ENCODE results near the gene VDAC1. TPM values are rescaled to one million over a fixed set of nuclear protein-coding genes. Genes with fewer than 3 reads are reported as not detected.

The VDAC1 gene
- total and polyA plus RNA-seq, 2 of the 8 experiments (the other 6 are each of a cell fraction or from before 2014, with no cell fraction given): 111 to 301 TPM

DNA sequence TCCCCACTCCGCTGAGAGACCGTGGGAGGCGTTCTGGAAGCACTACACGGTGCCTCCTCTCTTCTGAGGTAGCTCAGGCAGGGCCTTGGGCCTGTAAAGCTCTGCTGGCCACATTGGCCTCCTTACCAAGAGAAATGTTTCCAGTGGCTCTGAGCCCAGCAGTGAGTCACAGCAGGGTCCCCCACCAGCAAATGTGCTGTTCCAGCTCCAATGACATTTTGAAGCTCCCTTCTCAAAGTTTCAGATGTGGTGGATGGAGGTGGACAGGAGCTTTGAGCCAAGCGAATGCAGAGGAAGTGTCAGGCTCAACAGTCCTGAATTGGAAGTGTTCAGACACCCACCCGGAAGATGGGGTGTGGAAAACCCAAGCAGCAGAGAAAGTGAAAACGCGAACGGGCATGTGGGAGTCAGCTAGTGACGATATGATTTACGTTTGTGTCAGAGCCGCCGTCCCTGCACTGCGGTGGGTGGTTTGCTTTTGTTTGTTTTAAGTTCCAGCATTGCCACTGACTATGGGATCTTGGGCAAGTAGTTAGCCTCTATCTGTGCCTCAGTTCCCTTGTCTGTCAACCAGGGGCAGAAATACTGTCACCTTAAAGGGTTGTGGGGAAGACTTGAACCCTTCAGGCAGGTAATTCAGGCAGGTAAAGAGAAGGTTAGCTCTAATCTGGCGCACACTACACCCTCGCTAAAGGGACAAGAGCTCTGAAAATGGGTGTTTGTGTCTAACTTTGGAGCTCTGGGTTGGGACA is 74.5 kb downstream of the VDAC1 start:
- Histone ChIP-seq H2BK12ac (ENCODE audit: low read depth, low read length) (no peak overlapping the region), H3K4me1 (replicated peaks in 1 of 4; ENCODE audit: control insufficient read depth in 3 of 4, insufficient read depth in 4 of 4, low read length in 3 of 4) (no peaks in the 10 kb centered on the region; a peak in 3 of 7 replicates), H3K18ac (ENCODE audit: extremely low read depth, low read length) (no peak overlapping the region), H2BK20ac (ENCODE audit: low read length) (no peak overlapping the region), H4K20me1 (replicated peaks in 1 of 2; ENCODE audit: control insufficient read depth in 1 of 2, insufficient read depth in 2 of 2, low read length in 2 of 2) (no peaks in the 10 kb centered on the region), H3K27me3 (replicated peaks in 1 of 4; ENCODE audit: control insufficient read depth in 3 of 4, extremely low read depth in 1 of 4, insufficient read depth in 3 of 4, low read length in 3 of 4) (no peaks in the 10 kb centered on the region; a peak in 1 of 7 replicates), H3K79me2 (ENCODE audit: control insufficient read depth in 1 of 2, insufficient read depth in 2 of 2, low read length in 2 of 2) (no peaks in the 10 kb centered on the region), H3K14ac (ENCODE audit: insufficient read length) (no peak overlapping the region), H3K56ac (replicated peaks; ENCODE audit: insufficient read length, low read depth, low read length) (no peak overlapping the region), H2BK5ac (ENCODE audit: low read depth, low read length) (no peak overlapping the region), H3K9ac (replicated peaks in 1 of 4; ENCODE audit: extremely low read depth in 1 of 4, low read depth in 3 of 4, low read length in 3 of 4) (no peak overlapping the region), H3K23me2 (ENCODE audit: low read depth, low read length) (peaks cover 2% of the 10 kb centered on the region; the same call in 1 of the 2 replicates), H2AK5ac (ENCODE audit: low read depth, low read length) (no peak overlapping the region), H3K27ac (ENCODE audit: low read depth, low read length) (no peak overlapping the region), H3K36me3 (ENCODE audit: control insufficient read depth in 2 of 4, insufficient read depth in 4 of 4, low read length in 3 of 4) (no peaks in the 10 kb centered on the region), H4K91ac (replicated peaks; ENCODE audit: insufficient read length, low read length) (no peak overlapping the region), H3K4me3 (ENCODE audit: extremely low read depth in 1 of 4, insufficient read depth in 2 of 4, low read depth in 3 of 4, low read length in 4 of 4) (no peak overlapping the region), H4K5ac (ENCODE audit: insufficient read length, low read depth, low read length) (no peak overlapping the region), H3K4ac (replicated peaks; ENCODE audit: insufficient read length, low read depth, low read length) (no peak overlapping the region), H2AFZ (ENCODE audit: low read length) (no peak overlapping the region), H3K9me3 (ENCODE audit: insufficient read depth in 2 of 2, low read depth in 1 of 2, low read length in 1 of 2) (no peaks in the 10 kb centered on the region), H3K23ac (ENCODE audit: insufficient read length) (no peak overlapping the region), H2BK15ac (ENCODE audit: low read length) (no peak overlapping the region), H4K8ac (ENCODE audit: extremely low read depth, insufficient read depth, low read length) (no peak overlapping the region), H3K79me1 (ENCODE audit: low read depth, low read length) (no peaks in the 10 kb centered on the region), H3K4me2 (ENCODE audit: insufficient read depth in 1 of 2, low read depth in 2 of 2, low read length in 2 of 2) (no peak overlapping the region), H2BK120ac (replicated peaks; ENCODE audit: low read depth, low read length) (no peak overlapping the region)
- DNase-seq (ENCODE audit: low read depth in 1 of 2, low spot score in 2 of 2): no peak
- 89% methylated on average over 16 of the region's 16 CpGs; no CpG with 5 or more reads in 1 of the 2 experiments for WGBS, 2 experiments (ENCODE audit: extremely low coverage in 1 of 2, insufficient coverage in 1 of 2, insufficient read length in 1 of 2, insufficient replicate concordance in 2 of 2, low coverage in 1 of 2, low lambda C conversion rate in 2 of 2, missing lambda C conversion rate in 1 of 2)
- FAIRE-seq: no peak
- ChIA-PET CTCF (ENCODE audit: partially characterized antibody) (interaction anchor here (0.8 to 3.9 kb wide), 5 partner anchors 10 to 614 kb away, joined by 3 to 10 read pairs (median 3); no protein-coding TSS in a partner anchor), POLR2A (ENCODE audit: partially characterized antibody) (no interaction called here)
- no peak for TF ChIP-seq HDAC2 (IDR thresholded peaks at IDR 0.05; ENCODE audit: borderline replicate concordance in 1 of 2, low read depth in 2 of 2, low read length in 2 of 2)
- no peak for TF ChIP-seq SAP30 (IDR thresholded peaks at IDR 0.05; ENCODE audit: insufficient read depth, insufficient replicate concordance, low read length)
- TF ChIP-seq BACH1 (IDR thresholded peaks at IDR 0.05; ENCODE audit: low read length): no peak
- no peak for TF ChIP-seq KDM4A (IDR thresholded peaks at IDR 0.05; ENCODE audit: low read depth, low read length, severe bottlenecking)
- TF ChIP-seq EGR1 (IDR thresholded peaks at IDR 0.05; ENCODE audit: borderline replicate concordance, low read depth, low read length): no peak
- no peak for TF ChIP-seq CHD2 (IDR thresholded peaks at IDR 0.05; ENCODE audit: low read length)
- no peak for TF ChIP-seq GABPA (IDR thresholded peaks at IDR 0.05; ENCODE audit: borderline replicate concordance, insufficient read depth, low read length)

Data from H1 (cell line).